Cardiac muscle cell (in vitro differentiated cells and primary cell): ENCODE data around the gene CDH18. TPM values are rescaled to one million over a fixed set of nuclear protein-coding genes. Genes with fewer than 3 reads are reported as not detected.

Experiments
- DNase-seq, 2 donors: peaks; one replicate each; pipeline versions ENCODE4 v3.0.0 to v3.0.0-alpha.2; 2010 to 2017; ENCODE audit warnings: low read depth in 1 of 2, low spot score in 1 of 2
- H3K27ac ChIP-seq: fragments of 200-600 bp; sonication (generic); 2 replicates; pipeline ENCODE4 v1.5.1; 2016
- H3K27me3 ChIP-seq: fragments of 200-600 bp; sonication (generic); 2 replicates; pipeline ENCODE4 v1.6.0; 2016; ENCODE audit warnings: control low read depth
- H3K36me3 ChIP-seq: fragments of 200-600 bp; sonication (generic); 2 replicates; pipeline ENCODE4 v1.5.1; 2016; ENCODE audit warnings: control low read depth
- H3K4me1 ChIP-seq: fragments of 200-600 bp; sonication (generic); 2 replicates; pipeline ENCODE4 v1.8.1; 2017; ENCODE audit warnings: low read depth, mild to moderate bottlenecking, mixed run types
- H3K4me3 ChIP-seq: fragments of 200-600 bp; sonication (generic); 2 replicates; pipeline ENCODE4 v1.5.1; 2016; ENCODE audit warnings: mild to moderate bottlenecking
- H3K9me3 ChIP-seq: fragments of 200-600 bp; sonication (generic); 2 replicates; pipeline ENCODE4 v1.5.1; 2017; ENCODE audit warnings: low read depth, mild to moderate bottlenecking, control low read depth
- CTCF ChIP-seq: IDR thresholded peaks from 2 replicates; pipeline ENCODE4 v1.5.1; 2012; ENCODE audit warnings: low read depth, mild to moderate bottlenecking, low read length
- polyA plus RNA-seq: library from polyadenylated mRNA; unstranded; fragments of >200 nt; fragmentation: Nextera tagmentation; extraction: Ambion mirVana; gene quantifications from 2 replicates; pipeline ENCODE4 v1.2.1, GENCODE V29; 2016
- total RNA-seq: library from RNA; depleted of rRNA; stranded (reverse); fragments of >200 nt; gene quantifications from 2 replicates; pipeline ENCODE4 v1.2.3, GENCODE V29; 2016

The CDH18 gene
- total and polyA plus RNA-seq, 2 experiments from 2014 or later, result 0.21 to 1.2 TPM

- H3K4me1 ChIP-seq, result no peaks in the 10 kb centered on the region
- no peaks in the 10 kb centered on the region for H3K9me3 ChIP-seq
- H3K36me3 ChIP-seq, result no peaks in the 10 kb centered on the region
- no peak for DNase-seq
- no peak overlapping the region for H3K27ac ChIP-seq
- no peaks in the 10 kb centered on the region for H3K27me3 ChIP-seq
- TF ChIP-seq CTCF, result no peak
- no peak overlapping the region for H3K4me3 ChIP-seq
Observed at GRCh38 chr5:19975795-19976194, 12.2 kb downstream of the CDH18 start.

- H3K9me3 ChIP-seq, result no peaks in the 10 kb centered on the region
Observed at GRCh38 chr5:19960451-19960850, 27.5 kb downstream of the CDH18 start.

GRCh38 chr5:19959830-19960384 lies 28.1 kb downstream of the CDH18 start:
- Histone ChIP-seq H3K36me3 (no peaks in the 10 kb centered on the region), H3K27ac (no peak overlapping the region), H3K4me1 (no peaks in the 10 kb centered on the region), H3K27me3 (no peaks in the 10 kb centered on the region), H3K4me3 (no peak overlapping the region), H3K9me3 (no peaks in the 10 kb centered on the region)
- TF ChIP-seq CTCF, result no peak
- DNase-seq, result no peak

More at GRCh38 chr5:19960451-19960850, 27.5 kb downstream of the CDH18 start:
- H3K27me3 ChIP-seq, result no peaks in the 10 kb centered on the region
- no peaks in the 10 kb centered on the region for H3K36me3 ChIP-seq
- no peak for TF ChIP-seq CTCF
- no peak overlapping the region for H3K4me3 ChIP-seq
- no peak for DNase-seq
- H3K27ac ChIP-seq, result no peak overlapping the region
- no peaks in the 10 kb centered on the region for H3K4me1 ChIP-seq

- TF ChIP-seq CTCF, result no peak
Observed at GRCh38 chr5:19950897-19951296, 37.1 kb downstream of the CDH18 start.

GRCh38 chr5:19940192-19940591 lies 47.8 kb downstream of the CDH18 start:
- Histone ChIP-seq H3K27ac (no peak overlapping the region), H3K36me3 (no peaks in the 10 kb centered on the region), H3K4me3 (no peak overlapping the region), H3K4me1 (no peaks in the 10 kb centered on the region), H3K27me3 (no peaks in the 10 kb centered on the region), H3K9me3 (no peaks in the 10 kb centered on the region)
- DNase-seq, result no peak
- TF ChIP-seq CTCF, result no peak

More at GRCh38 chr5:19950897-19951296, 37.1 kb downstream of the CDH18 start:
- Histone ChIP-seq H3K9me3 (no peaks in the 10 kb centered on the region), H3K36me3 (no peaks in the 10 kb centered on the region), H3K27ac (no peak overlapping the region), H3K4me3 (no peak overlapping the region), H3K4me1 (no peaks in the 10 kb centered on the region), H3K27me3 (no peaks in the 10 kb centered on the region)
- DNase-seq, result no peak

GRCh38 chr5:19930451-19930850 lies 57.5 kb downstream of the CDH18 start:
- H3K4me1 ChIP-seq, result peaks cover 5% of the 10 kb centered on the region
- no peak for TF ChIP-seq CTCF
- H3K9me3 ChIP-seq, result no peaks in the 10 kb centered on the region
- DNase-seq, result no peak
- no peak overlapping the region for H3K27ac ChIP-seq
- no peaks in the 10 kb centered on the region for H3K36me3 ChIP-seq
- H3K27me3 ChIP-seq, result no peaks in the 10 kb centered on the region
- H3K4me3 ChIP-seq, result no peak overlapping the region
